Pancreas (tissue), 10 donors: ENCODE data around the gene VWA8. TPM values are rescaled to one million over a fixed set of nuclear protein-coding genes. Genes with fewer than 3 reads are reported as not detected.

Experiments
- ATAC-seq, 4 donors: fragments of 200-7000 bp; cut with Tn5 transposase; one replicate each; pipeline versions ENCODE4 v1.8.0 to v1.9.1; 2020; ENCODE audit warnings: mild to moderate bottlenecking in 4 of 4, moderate library complexity in 4 of 4
- DNase-seq, 6 donors: peaks; one replicate each; pipeline ENCODE4 v3.0.0-alpha.2; 2020
- FAIRE-seq: peaks from 2 replicates; lab custom pipeline; 2012; peaks lifted over from hg19 to GRCh38; lab: Jason Lieb, UNC
- H3K27ac ChIP-seq, 4 donors: fragments of 200-600 bp; sonication (generic); 1 replicate in 3 of 4; 2 replicates in 1 of 4; pipeline versions ENCODE4 v1.5.0 to v1.8.0; 2020
- H3K27me3 ChIP-seq, 4 donors: fragments of 200-600 bp; one replicate each; pipeline ENCODE4 v1.8.0; 2021
- H3K36me3 ChIP-seq, 3 donors: fragments of 200-600 bp; sonication (generic) in 1 of 3; one replicate each; pipeline versions ENCODE4 v1.5.0 to v1.8.0; 2020 to 2021
- H3K4me1 ChIP-seq, 3 donors: fragments of 200-600 bp; one replicate each; pipeline ENCODE4 v1.8.0; 2021
- H3K4me3 ChIP-seq, 4 donors: fragments of 200-600 bp; sonication (generic) in 2 of 4; one replicate each; pipeline versions ENCODE4 v1.5.0 to v1.8.0; 2020 to 2021
- H3K9me3 ChIP-seq, 4 donors: fragments of 200-600 bp; one replicate each; pipeline ENCODE4 v1.8.0; 2021
- CTCF ChIP-seq, 4 donors: fragments of 200-600 bp; sonication (generic) in 3 of 4; IDR thresholded peaks; one replicate each; pipeline versions ENCODE4 v1.5.0 to v1.8.0; 2021; ENCODE audit warnings: antibody characterized with exemption in 4 of 4
- WGBS, 2 donors: extraction: QIAGEN DNeasy Blood & Tissue Kit; methylation state at CpG; one replicate each; pipeline ENCODE4 v1.1.7; 2013; 5-methylcytosine and 5-hydroxymethylcytosine counted together
- intact Hi-C, 3 donors: fragments of 100-400 bp; cut with DNase I; formaldehyde crosslinking; loops; one replicate each; pipeline versions ENCODE4 v1.11.1 to v1.14.2; 2022
- polyA plus RNA-seq, 2 donors: library from polyadenylated mRNA; stranded (reverse); fragments of 200-250 nt; gene quantifications; one replicate each; pipeline ENCODE4 v1.2.3, GENCODE V29; 2013
- total RNA-seq, 6 donors: library from RNA; stranded (reverse); fragmentation: NEBNext Ultra II Directional in 4 of 6; extraction: Animal tissue kit (Norgen Biotek cat#: 25700) in 4 of 6; gene quantifications; one replicate each; pipeline versions ENCODE4 v1.2.1 to v1.2.4, GENCODE V29; 2021 to 2023
- donor health status: healthy with polysubstance abuse.
- donor health status: DM: no; HTN: no; CAD: no; lungs with moderate emphysema.
- donor health status: DM: no; HTN: no; CAD: no.
- donor health status: control.
- donor health status: control.
- donor health status: Bipolar disorder and iron deficiency.
- donor health status: DM: yes; HTN: yes; CAD: no.
- donor health status: DM: no; HTN: no; CAD: no.
- donor health status: DM: no; HTN: no; CAD: no.
- donor health status: DM: yes; HTN: yes; CAD: no.

VWA8 gene
- total and polyA plus RNA-seq, 8 donors = 3.3 to 15.8 (median 9.2) TPM

GRCh38 chr13:41833831-41834230 is 127.1 kb downstream of the VWA8 start:
- DNase-seq (no peak), ATAC-seq (no peak), FAIRE-seq (no peak)
- Histone ChIP-seq H3K27me3 (no peaks in the 10 kb centered on the region), H3K4me1 (peaks cover 0 to 10% (median 0%) of the 10 kb centered on the region in 3 donors), H3K27ac (no peak overlapping the region), H3K9me3 (no peaks in the 10 kb centered on the region), H3K36me3 (no peaks in the 10 kb centered on the region), H3K4me3 (no peak overlapping the region)
- no peak for TF ChIP-seq CTCF (IDR thresholded peaks at IDR 0.05)
- intact Hi-C loops = no loop called here

DNA sequence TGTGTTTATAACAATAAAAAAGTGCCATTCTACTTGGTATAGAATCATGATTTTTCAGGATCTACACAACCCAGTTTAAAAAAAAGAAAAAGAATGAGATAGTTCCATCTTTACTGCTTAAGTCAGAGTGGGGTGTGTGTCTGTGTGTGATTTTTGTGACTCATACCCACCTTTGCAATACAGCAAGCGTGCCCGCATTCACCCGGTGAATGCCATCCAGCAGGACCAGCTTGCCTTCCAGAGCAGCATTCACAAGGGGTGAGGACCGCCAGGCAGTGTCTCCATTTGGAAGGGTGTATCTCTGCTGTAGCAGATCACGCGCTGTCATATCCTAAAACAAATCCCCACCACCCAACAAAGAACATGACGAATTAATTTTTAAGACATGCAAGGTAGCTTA is 127.7 kb downstream of the VWA8 start:
- no peak for TF ChIP-seq CTCF (IDR thresholded peaks at IDR 0.05)
- no peak for ATAC-seq
- WGBS, 2 donors = 96 to 97% methylated on average over 7 of the region's 7 CpGs
- Histone ChIP-seq H3K4me1 (peaks cover 0 to 8% (median 0%) of the 10 kb centered on the region in 3 donors), H3K9me3 (no peaks in the 10 kb centered on the region), H3K36me3 (no peaks in the 10 kb centered on the region), H3K27me3 (no peaks in the 10 kb centered on the region), H3K4me3 (no peak overlapping the region), H3K27ac (no peak overlapping the region)
- intact Hi-C loops = no loop called here
- DNase-seq = no peak
- FAIRE-seq = no peak

GRCh38 chr13:41827507-41828213 is 133.2 kb downstream of the VWA8 start:
- Histone ChIP-seq H3K36me3 (no peaks in the 10 kb centered on the region), H3K4me1 (no peaks in the 10 kb centered on the region), H3K4me3 (no peak overlapping the region), H3K9me3 (no peaks in the 10 kb centered on the region), H3K27me3 (no peaks in the 10 kb centered on the region), H3K27ac (no peak overlapping the region)
- 66 to 68% methylated on average over 5 of the region's 5 CpGs for WGBS, 2 donors
- FAIRE-seq = peak; percentile 23
- no peak for TF ChIP-seq CTCF (IDR thresholded peaks at IDR 0.05)
- intact Hi-C loops = no loop called here
- DNase-seq = no peak
- ATAC-seq = peak in 1 of 4 donors; percentile 30

GRCh38 chr13:41825691-41826090 is 135.2 kb downstream of the VWA8 start:
- intact Hi-C loops = no loop called here
- FAIRE-seq (no peak), DNase-seq (no peak), ATAC-seq (no peak)
- H3K27ac ChIP-seq = no peak overlapping the region
- no peaks in the 10 kb centered on the region for H3K27me3 ChIP-seq
- no peaks in the 10 kb centered on the region for H3K36me3 ChIP-seq
- no peaks in the 10 kb centered on the region for H3K4me1 ChIP-seq
- no peak overlapping the region for H3K4me3 ChIP-seq
- H3K9me3 ChIP-seq = no peaks in the 10 kb centered on the region
- no peak for TF ChIP-seq CTCF (IDR thresholded peaks at IDR 0.05)

GRCh38 chr13:41823476-41823875 is 137.4 kb downstream of the VWA8 start:
- no peak for FAIRE-seq
- ATAC-seq = no peak
- H3K27ac ChIP-seq = no peak overlapping the region
- H3K36me3 ChIP-seq = no peaks in the 10 kb centered on the region
- TF ChIP-seq CTCF (IDR thresholded peaks at IDR 0.05) = no peak
- no peak for DNase-seq
- intact Hi-C loops = no loop called here
- H3K4me3 ChIP-seq = no peak overlapping the region
- H3K4me1 ChIP-seq = no peaks in the 10 kb centered on the region
- H3K27me3 ChIP-seq = no peaks in the 10 kb centered on the region
- no peaks in the 10 kb centered on the region for H3K9me3 ChIP-seq
- 89 to 92% methylated on average over 4 of the region's 4 CpGs for whole genome bisulfite sequencing, 2 donors
